GM21423 (cell line): ENCODE results near the gene LRRC45.

ENCODE experiments used
- ATAC-seq: cut with Tn5 transposase; IDR thresholded peaks from one replicate; pipeline ENCODE4 v1.9.1; 2021; ENCODE audit warnings: mild to moderate bottlenecking, moderate library complexity; ENCODE audit not compliant: unreplicated experiment

Gene LRRC45

DNA sequence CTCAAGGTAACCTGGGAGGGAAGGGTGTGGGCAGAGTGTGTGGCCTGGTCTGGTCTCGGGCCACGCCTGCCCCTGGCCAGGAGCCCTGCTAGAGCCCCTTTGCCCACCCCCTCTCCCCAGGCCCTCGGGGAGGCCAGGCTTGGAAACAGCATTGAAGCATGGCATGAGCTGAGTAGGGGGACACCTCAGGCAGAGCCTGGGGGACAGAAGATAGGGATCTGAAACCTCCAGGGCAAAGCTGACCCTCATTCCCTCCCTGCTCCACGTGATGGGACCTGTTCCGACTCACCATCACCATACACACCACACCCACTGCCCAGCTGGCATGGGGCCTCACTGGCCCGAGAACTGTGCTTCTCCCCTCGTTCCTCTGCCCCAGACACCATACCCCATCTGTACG lies 26.0 kb downstream of the LRRC45 start:
- ATAC-seq, result no peak

DNA sequence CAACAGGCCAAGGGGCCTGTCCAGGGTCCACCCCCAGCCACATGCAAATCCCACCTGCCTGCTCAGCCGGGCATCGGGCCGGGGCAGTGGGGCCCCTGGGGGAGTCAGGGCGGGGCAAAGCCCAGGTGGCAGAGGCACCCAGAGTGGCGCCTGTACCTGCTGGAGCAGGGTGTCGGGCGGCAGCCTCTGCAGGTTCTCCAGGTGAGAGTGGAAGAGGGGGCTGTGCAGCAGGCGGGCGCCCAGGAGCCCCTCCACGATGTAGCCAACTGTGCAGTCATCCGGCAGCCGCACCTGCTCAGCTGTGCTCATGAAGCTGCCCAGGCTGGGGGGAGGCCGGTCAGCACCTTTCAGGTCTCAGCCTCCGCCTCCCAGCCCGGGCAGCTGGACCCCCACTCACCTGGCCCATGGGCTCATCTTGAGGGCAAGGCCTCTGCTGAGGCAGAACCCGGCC lies 26.4 kb downstream of the LRRC45 start:
- ATAC-seq, result no peak

- no peak for ATAC-seq
Observed at GRCh38 chr17:82050152-82050760, 27.2 kb downstream of the LRRC45 start.

DNA sequence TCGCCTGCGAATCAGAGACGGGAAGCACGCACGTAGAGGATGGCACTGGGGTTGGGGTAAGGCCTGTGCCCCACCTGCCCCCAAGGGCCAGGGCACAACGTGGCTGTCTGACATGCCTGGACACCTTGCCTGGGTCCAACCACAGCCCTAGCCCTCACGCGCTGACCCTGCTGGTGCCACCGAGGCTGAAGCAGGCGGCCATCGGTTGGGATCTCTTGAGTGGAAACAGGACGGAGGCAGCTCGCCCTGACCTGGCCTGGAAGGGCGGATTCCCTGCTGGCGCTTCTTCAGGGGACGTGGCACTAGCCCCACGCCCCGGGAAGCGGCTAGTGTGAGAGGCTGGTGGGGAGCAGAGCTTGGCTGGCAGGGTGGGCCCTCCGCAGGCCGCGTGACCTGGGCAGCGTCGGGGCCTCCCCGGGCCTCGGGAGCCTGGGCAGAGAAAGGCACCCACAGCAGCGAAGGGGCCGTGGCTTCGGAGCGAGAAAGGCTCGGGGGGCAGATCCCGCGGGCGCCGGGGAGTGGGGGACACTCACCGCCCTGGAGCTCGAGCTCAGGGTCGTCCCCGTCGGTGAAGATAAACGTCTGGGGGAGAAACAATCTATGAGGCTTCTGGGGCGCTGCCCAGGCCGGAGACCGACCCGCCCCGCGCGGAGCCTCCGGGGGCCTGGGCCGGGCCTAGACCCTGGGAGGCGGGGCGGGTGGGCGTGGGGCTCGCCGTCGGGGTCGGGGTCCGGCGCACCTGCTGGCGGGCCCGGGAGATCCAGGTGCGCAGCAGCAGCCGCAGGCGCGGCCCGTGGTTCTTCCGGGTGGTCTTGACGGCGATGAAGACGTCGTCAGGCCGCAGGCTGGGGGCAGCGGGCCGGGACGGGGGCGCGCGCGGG lies 27.9 kb downstream of the LRRC45 start:
- ATAC-seq, result peak; percentile 8

DNA sequence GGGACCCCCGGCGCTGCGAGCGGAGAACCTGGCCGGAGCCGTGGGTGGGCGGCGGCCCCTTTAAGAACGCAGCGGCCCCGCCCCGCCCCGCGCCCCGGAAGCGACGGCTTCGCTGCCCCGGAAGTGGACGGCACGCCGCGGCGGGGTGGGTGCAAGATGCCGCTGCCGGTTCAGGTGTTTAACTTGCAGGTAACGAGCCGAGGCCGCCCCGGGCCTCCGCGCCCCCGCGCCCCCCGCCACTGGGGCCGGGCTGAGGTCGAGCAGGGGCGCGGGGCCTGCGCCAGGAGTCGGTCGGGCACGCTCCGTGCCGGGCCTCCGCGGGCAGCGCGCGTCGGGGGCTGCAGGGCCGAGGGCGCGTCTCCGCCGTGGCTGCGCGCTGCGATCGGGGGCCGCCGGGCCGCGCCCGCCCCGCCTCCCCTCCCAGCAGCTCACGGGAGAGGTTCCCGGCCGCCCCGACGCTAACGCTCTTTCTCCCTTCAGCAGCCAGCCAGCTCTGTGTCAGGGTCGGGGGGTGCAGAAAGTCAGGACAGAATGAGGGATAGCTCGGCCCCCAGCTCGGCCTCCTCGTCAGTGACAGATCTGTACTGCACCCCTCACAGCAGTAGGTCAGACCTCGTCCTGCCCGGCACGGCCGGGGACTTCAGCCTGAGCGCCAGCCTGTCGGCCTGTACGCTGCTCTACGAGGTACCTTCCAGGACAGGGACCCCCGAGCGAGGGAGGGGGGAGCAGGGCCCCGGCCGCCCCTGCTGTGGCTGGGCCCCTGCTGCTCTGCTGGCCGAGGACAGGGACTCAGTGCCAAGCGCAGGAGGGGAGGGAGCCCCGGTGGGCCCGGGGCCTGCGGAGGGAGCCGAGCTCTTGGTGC lies 28.9 kb downstream of the LRRC45 start, which contains the start of the genes GPS1 and RFNG:
Gene GPS1 (plus strand): TSS at position 123 of the 862 bp plus-strand sequence. CDS start 34 bp downstream, at position 157.
Gene RFNG (minus strand): TSS at position 36 of the 862 bp plus-strand sequence. CDS start 45 bp downstream, outside the sequence.
- peak; percentile 52 for ATAC-seq

- ATAC-seq, result no peak
Observed at GRCh38 chr17:82052638-82053059, 29.5 kb downstream of the LRRC45 start.

DNA sequence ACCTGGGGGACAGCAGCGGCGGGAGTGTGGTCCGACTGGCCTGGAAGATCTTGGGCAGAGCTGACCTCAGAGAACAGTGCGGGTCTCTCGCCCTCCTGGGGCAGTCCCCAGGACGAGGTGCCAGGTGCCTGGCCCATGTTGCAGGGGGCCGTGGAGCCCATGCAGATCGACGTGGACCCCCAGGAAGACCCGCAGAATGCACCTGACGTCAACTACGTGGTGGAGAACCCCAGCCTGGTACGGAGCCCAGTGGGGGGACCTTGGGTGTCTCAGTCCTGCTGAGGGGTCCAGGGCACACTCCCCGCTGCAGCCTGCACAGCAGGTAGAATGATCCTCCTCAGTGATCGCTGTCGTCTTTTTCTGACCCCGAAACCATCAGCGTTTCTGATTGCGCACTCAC lies 30.0 kb downstream of the LRRC45 start:
- ATAC-seq, result no peak

- no peak for ATAC-seq
Observed at GRCh38 chr17:82053556-82054263, 30.6 kb downstream of the LRRC45 start.

GRCh38 chr17:82054351-82055022 lies 31.4 kb downstream of the LRRC45 start:
- ATAC-seq, result no peak

- no peak for ATAC-seq
Observed at GRCh38 chr17:82055023-82055964, 32.2 kb downstream of the LRRC45 start.

- no peak for ATAC-seq
Observed at GRCh38 chr17:82055965-82056728, 33.0 kb downstream of the LRRC45 start.

DNA sequence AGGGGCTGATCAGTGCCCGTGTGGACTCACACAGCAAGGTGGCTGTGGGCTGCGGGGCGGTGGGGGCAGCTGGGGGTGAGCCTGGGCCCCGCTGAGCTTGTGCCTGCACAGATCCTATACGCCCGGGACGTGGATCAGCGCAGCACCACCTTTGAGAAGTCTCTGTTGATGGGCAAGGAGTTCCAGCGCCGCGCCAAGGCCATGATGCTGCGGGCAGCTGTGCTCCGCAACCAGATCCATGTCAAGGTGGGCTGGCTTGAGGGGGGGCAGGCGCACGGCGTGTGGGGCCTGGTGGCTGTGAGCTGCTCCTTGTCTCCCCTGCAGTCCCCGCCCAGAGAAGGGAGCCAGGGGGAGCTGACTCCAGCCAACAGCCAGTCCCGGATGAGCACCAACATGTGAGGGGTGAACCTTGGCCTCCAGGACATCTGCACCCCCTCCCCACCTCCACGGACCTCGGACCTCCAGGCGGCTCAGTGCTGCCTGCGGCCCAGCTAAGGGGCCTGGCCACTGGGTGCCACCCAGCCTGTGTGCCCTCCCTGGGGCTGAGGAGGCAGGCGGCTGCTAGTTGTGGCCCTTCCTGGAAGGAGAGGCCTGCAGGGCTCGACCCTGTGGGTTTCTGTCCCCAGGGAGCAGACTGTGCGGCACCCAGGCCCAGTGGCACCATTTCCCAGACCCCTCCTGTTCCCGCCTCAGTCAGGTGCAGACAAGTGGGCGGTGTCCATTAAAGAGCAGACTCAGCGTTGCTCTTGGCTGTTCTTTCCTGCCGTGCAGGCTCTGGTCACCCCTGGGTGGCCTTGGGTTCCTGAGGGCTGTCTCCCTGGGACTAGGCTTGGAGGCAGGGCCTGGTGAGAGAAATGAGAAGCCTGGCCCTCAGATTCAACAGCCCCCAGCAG lies 33.9 kb downstream of the LRRC45 start:
- no peak for ATAC-seq

DNA sequence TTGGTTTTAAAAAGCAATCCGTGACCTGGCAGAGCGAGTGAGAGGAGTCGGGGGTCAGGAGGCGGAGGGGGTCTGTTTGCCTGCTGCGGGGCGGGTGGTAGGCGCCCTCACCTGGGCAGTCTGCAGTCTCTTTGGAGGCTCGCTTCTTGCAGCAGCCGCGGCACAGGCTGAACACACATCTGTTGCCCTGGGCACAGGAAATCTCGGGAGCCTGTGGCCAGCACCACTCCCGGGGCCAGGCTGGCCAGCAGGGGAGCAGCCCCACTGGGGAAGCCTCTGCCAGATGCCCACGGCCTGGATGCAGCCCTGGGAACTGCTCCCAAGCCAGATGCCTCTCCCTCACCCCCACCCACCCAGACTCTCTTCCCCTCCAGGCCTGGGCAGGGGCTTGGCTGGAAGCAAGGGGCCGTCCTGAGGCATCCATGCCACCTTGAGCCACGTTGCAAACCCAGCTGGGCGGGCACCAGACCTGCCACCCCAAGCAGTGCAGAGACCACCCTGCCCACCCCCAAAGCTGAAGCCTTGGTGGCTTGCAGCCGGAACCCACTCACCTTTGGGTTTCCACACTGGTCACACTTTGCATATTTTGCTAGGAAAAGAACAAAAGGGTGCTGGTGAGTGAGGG lies 35.2 kb downstream of the LRRC45 start:
- ATAC-seq, result no peak

GRCh38 chr17:82058855-82059249 lies 35.7 kb downstream of the LRRC45 start:
- ATAC-seq, result no peak

DNA sequence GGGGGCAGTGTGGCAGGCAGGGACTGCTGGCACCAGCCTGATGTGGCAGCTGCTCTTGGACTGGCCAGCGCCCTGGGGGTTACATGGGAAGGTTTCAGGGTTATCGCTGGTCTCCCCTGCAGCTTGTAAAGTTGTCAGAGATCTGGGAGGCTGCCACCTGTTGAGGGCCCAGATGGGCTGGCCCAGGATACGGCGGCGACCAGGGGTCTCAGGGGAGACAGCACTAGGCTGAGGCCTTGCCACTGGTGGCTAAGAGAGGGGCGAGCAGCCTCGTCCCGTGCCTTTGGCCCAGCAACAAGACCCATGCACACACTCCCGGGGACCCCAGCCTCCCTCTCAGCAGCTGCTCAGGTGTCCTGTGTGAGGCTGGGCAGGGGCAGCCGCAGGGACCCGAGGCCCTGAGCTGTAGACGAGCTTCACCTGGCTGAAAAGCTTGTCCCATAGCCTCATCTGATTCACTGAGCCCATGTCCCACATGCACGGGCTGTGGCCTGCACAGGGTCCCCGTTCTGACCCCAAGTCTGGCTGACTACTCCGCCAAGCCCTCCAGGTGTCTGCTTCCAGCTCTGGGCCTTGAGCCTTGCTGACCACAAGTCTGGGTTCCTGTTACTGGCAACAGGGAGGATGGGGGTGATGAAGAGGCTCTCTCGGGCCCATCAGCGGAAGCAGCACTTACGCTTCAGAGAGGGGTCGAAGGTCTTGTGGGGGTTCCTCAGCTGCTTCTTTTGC lies 36.3 kb downstream of the LRRC45 start:
- no peak for ATAC-seq

GRCh38 chr17:82060001-82060380 lies 36.9 kb downstream of the LRRC45 start:
- no peak for ATAC-seq
